Gastrocnemius medialis (tissue), 4 donors: Measurements from ENCODE around the gene ADRA2C. TPM values are rescaled to one million over a fixed set of nuclear protein-coding genes. Genes with fewer than 3 reads are reported as not detected.

Experiments used
- ATAC-seq, 2 donors: fragments of 150-250 bp; one replicate each; pipeline ENCODE4 v1.9.1; 2016
- DNase-seq, 2 donors: peaks; one replicate each; pipeline ENCODE4 v3.0.0-alpha.2; 2019
- H3K27ac ChIP-seq, 4 donors: fragments of 200-600 bp; sonication (generic); 1 replicate in 1 of 4; 2 replicates in 3 of 4; pipeline ENCODE4 v1.5.1; 2016 to 2018; ENCODE audit warnings: mild to moderate bottlenecking in 2 of 4, moderate library complexity in 1 of 4
- H3K27me3 ChIP-seq, 3 donors: fragments of 200-600 bp; sonication (generic) in 2 of 3; 1 replicate in 1 of 3; 2 replicates in 2 of 3; pipeline versions ENCODE4 v1.5.1 to v1.6.0; 2016 to 2019; ENCODE audit warnings: mild to moderate bottlenecking in 1 of 3, moderate library complexity in 1 of 3
- H3K36me3 ChIP-seq, 2 donors: fragments of 200-600 bp; sonication (generic) in 1 of 2; one replicate each; pipeline ENCODE4 v1.5.1; 2017 to 2018
- H3K4me1 ChIP-seq, 2 donors: fragments of 200-600 bp; sonication (generic) in 1 of 2; one replicate each; pipeline ENCODE4 v1.5.1; 2016 to 2017; ENCODE audit warnings: mild to moderate bottlenecking in 2 of 2
- H3K4me3 ChIP-seq, 4 donors: fragments of 200-600 bp; sonication (generic) in 3 of 4; 1 replicate in 1 of 4; 2 replicates in 3 of 4; pipeline ENCODE4 v1.5.1; 2016 to 2019; ENCODE audit warnings: mild to moderate bottlenecking in 2 of 4
- H3K9me3 ChIP-seq, 3 donors: fragments of 200-600 bp; sonication (generic) in 2 of 3; 1 replicate in 1 of 3; 2 replicates in 2 of 3; pipeline ENCODE4 v1.5.1; 2016 to 2019
- POLR2A ChIP-seq, 2 donors: fragments of 450-650 bp; IDR thresholded peaks; one replicate each; pipeline ENCODE4 v1.6.1; 2017; ENCODE audit warnings: antibody characterized with exemption in 2 of 2, mild to moderate bottlenecking in 2 of 2, moderate library complexity in 2 of 2
- in situ Hi-C, 4 donors: fragments of 200-750 bp; cut with MboI; loops; one replicate each; pipeline versions ENCODE4 v1.15.0 to v1.8.0; 2017; ENCODE audit warnings: low sequenced_read_pairs in 4 of 4
- intact Hi-C: fragments of 100-400 bp; cut with DNase I; formaldehyde crosslinking; loops from one replicate; pipeline ENCODE4 v1.15.1; 2023; ENCODE audit warnings: low total_unique reads
- total RNA-seq, 4 donors: library from RNA; depleted of rRNA; stranded (reverse); fragments of >200 nt; gene quantifications; one replicate each; pipeline versions ENCODE4 v1.1.0 to v1.2.3, GENCODE V29; 2016
- TF ChIP-seq, protein P1 (sequence below), 5 experiments: fragments of 450-650 bp in 3 of 5; fragments of 200-600 bp in 2 of 5; sonication (generic) in 2 of 5; IDR thresholded peaks in 4 of 5; conservative IDR thresholded peaks in 1 of 5; 1 replicate in 4 of 5; 2 replicates in 1 of 5; pipeline ENCODE4 v1.5.1; 2016 to 2019; ENCODE audit warnings: antibody characterized with exemption in 5 of 5, mild to moderate bottlenecking in 3 of 5, moderate library complexity in 3 of 5

ADRA2C gene
- total RNA-seq, 4 donors from 2014 or later = 2.5 to 7.9 (median 4.8) TPM

DNA sequence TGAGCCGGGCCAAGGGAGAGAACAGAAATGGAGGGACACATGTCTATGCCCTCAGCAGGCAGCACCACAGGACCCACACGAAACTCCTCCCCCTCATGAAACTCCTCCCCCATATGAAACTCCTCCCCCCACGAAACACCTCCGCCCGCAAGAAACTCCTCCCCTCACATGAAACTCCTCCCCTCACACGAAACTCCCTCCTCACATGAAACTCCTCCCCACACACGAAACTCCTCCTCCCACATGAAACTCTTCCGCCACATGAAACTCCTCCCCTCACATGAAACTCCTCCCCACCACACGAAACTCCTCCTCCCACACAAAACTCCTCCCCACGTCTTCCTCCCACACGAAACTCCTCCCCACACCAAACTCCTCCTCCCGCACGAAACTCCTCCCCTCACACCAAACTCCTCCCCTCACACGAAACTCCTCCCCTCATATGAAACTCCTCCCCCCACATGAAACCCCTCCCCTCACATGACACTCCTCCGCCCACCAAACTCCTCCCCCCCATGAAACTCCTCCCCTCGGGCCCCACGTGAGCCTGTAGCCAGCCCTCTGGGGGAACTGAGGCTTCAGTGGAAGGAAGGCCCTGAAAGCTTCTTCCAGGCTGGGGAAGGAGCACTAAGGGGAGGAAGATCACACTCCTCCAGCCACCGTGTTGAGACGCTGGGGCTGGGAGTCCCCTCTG, 15.2 kb downstream of the ADRA2C start:
- no peak for ATAC-seq
- H3K27ac ChIP-seq = no peak overlapping the region
- no peak for DNase-seq

GRCh38 chr4:3781997-3782930, 16.1 kb downstream of the ADRA2C start:
- no peak overlapping the region for H3K4me3 ChIP-seq
- ATAC-seq (no peak), DNase-seq (no peak)
- TF ChIP-seq, protein P1, sequence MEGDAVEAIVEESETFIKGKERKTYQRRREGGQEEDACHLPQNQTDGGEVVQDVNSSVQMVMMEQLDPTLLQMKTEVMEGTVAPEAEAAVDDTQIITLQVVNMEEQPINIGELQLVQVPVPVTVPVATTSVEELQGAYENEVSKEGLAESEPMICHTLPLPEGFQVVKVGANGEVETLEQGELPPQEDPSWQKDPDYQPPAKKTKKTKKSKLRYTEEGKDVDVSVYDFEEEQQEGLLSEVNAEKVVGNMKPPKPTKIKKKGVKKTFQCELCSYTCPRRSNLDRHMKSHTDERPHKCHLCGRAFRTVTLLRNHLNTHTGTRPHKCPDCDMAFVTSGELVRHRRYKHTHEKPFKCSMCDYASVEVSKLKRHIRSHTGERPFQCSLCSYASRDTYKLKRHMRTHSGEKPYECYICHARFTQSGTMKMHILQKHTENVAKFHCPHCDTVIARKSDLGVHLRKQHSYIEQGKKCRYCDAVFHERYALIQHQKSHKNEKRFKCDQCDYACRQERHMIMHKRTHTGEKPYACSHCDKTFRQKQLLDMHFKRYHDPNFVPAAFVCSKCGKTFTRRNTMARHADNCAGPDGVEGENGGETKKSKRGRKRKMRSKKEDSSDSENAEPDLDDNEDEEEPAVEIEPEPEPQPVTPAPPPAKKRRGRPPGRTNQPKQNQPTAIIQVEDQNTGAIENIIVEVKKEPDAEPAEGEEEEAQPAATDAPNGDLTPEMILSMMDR (IDR thresholded peaks at IDR 0.05 in 4 of 5, conservative IDR thresholded peaks at IDR 0.05 in 1 of 5) = no peak
- no peak for TF ChIP-seq POLR2A (IDR thresholded peaks at IDR 0.05)
- H3K4me1 ChIP-seq = no peaks in the 10 kb centered on the region
- intact Hi-C loops = no loop called here
- H3K36me3 ChIP-seq = no peaks in the 10 kb centered on the region
- no peaks in the 10 kb centered on the region for H3K9me3 ChIP-seq
- H3K27me3 ChIP-seq = peaks cover 27 to 36% (median 33%) of the 10 kb centered on the region in 3 donors
- H3K27ac ChIP-seq = no peak overlapping the region
- in situ Hi-C loops = no loop called here

More for the DNA sequence above, 15.2 kb downstream of the ADRA2C start:
- intact Hi-C loops (no loop called here), in situ Hi-C loops (no loop called here)
- H3K9me3 ChIP-seq = no peaks in the 10 kb centered on the region
- no peaks in the 10 kb centered on the region for H3K36me3 ChIP-seq
- TF ChIP-seq, protein P1 (IDR thresholded peaks at IDR 0.05 in 4 of 5, conservative IDR thresholded peaks at IDR 0.05 in 1 of 5) = no peak
- TF ChIP-seq POLR2A (IDR thresholded peaks at IDR 0.05) = no peak
- no peaks in the 10 kb centered on the region for H3K4me1 ChIP-seq
- H3K27me3 ChIP-seq = peaks cover 32 to 36% (median 33%) of the 10 kb centered on the region in 3 donors
- no peak overlapping the region for H3K4me3 ChIP-seq

- Histone ChIP-seq H3K9me3 (no peaks in the 10 kb centered on the region), H3K4me1 (no peaks in the 10 kb centered on the region), H3K27me3 (peaks cover 27 to 37% (median 33%) of the 10 kb centered on the region in 3 donors), H3K4me3 (no peak overlapping the region), H3K36me3 (no peaks in the 10 kb centered on the region), H3K27ac (no peak overlapping the region)
- ATAC-seq (no peak), DNase-seq (no peak)
- in situ Hi-C loops = no loop called here
- TF ChIP-seq POLR2A (IDR thresholded peaks at IDR 0.05) = no peak
- TF ChIP-seq, protein P1 (IDR thresholded peaks at IDR 0.05 in 4 of 5, conservative IDR thresholded peaks at IDR 0.05 in 1 of 5) = peak in 1 of 5 experiments; percentile 9
- intact Hi-C loops = no loop called here
Observed at GRCh38 chr4:3783693-3784306, 17.6 kb downstream of the ADRA2C start.

DNA sequence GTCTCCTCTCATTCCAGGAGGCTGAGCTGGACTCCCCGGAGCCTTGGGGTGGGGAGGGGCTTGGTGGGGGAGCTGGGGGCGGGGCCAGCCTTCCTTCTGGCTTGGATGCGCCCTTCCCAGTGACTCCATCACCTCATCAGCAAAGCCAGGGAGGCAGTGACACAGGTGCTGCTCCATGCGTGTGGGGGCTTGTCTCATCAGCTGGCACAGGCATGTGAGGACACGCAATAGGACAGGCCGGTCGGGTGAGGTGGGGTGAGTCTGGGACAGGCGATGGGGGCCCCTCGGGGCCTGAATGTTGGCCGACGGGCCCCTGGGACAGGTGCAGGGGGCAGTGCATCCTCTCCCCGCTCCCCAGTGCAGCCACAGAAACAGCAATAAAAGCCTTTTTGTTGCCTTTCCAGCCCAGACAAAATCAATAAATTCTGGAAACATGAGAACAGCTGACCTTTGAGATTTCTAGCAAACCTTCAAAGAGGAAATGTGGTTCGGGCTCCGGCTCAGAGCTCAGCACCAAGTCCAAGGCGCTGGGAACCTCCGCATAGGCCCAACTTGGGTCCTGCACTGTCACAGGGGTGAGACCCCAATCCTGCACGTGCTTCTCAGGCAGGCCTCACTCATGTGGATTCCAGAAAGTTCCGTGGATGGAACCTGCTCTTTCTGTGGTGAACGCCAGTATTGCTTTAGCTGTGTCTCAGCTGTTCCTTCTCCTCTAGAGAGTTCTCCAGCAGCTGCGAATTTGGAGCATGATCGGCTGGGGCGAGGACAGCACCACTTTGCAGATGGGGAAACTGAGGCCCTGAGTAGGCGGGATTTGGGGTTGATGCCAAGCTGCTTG, 18.5 kb downstream of the ADRA2C start:
- Histone ChIP-seq H3K4me1 (no peaks in the 10 kb centered on the region), H3K4me3 (no peak overlapping the region), H3K27ac (no peak overlapping the region), H3K9me3 (no peaks in the 10 kb centered on the region), H3K36me3 (no peaks in the 10 kb centered on the region), H3K27me3 (peaks cover 27 to 37% (median 33%) of the 10 kb centered on the region in 3 donors)
- no peak for TF ChIP-seq POLR2A (IDR thresholded peaks at IDR 0.05)
- TF ChIP-seq, protein P1 (IDR thresholded peaks at IDR 0.05 in 4 of 5, conservative IDR thresholded peaks at IDR 0.05 in 1 of 5) = no peak
- ATAC-seq = no peak
- intact Hi-C loops = no loop called here
- no peak for DNase-seq
- in situ Hi-C loops = no loop called here
